CD4-positive, alpha-beta T cell treated with Interleukin-15 for 4 hours (primary cell): ENCODE data around the gene PAPPA2.
A peak's percentile ranks its signal among the peaks of the same experiment; 100 is the strongest.
"Not testable (repeated sequence)": the region's sequence is repeated elsewhere in the genome, so short reads cannot be mapped to it uniquely, and the experiment has no call there.

Source experiments
- DNase-seq: peaks from one replicate; pipeline ENCODE4 v3.0.0-alpha.2; 2020; ENCODE audit warnings: low spot score

Gene PAPPA2

GRCh38 chr1:176604461-176604860, 141.5 kb downstream of the PAPPA2 start:
- no peak for DNase-seq

- DNase-seq = no peak
Measured at GRCh38 chr1:176605176-176605575, 142.2 kb downstream of the PAPPA2 start.

- no peak for DNase-seq
Measured at GRCh38 chr1:176609556-176610408, 146.8 kb downstream of the PAPPA2 start.

GRCh38 chr1:176612791-176613190, 149.8 kb downstream of the PAPPA2 start:
- no peak for DNase-seq

- no peak for DNase-seq
Measured at GRCh38 chr1:176617881-176618280, 154.9 kb downstream of the PAPPA2 start.

GRCh38 chr1:176619261-176619660, 156.3 kb downstream of the PAPPA2 start:
- DNase-seq = no peak

- DNase-seq = no peak
Measured at GRCh38 chr1:176625365-176625764, 162.4 kb downstream of the PAPPA2 start.

- DNase-seq = no peak
Measured at GRCh38 chr1:176626572-176627061, 163.6 kb downstream of the PAPPA2 start.

GRCh38 chr1:176628775-176629174, 165.8 kb downstream of the PAPPA2 start:
- no peak for DNase-seq

GRCh38 chr1:176634733-176635132, 171.8 kb downstream of the PAPPA2 start:
- not testable (repeated sequence) for DNase-seq

- no peak for DNase-seq
Measured at GRCh38 chr1:176638713-176639526, 175.9 kb downstream of the PAPPA2 start.

- no peak for DNase-seq
Measured at GRCh38 chr1:176643536-176643935, 180.6 kb downstream of the PAPPA2 start.

GRCh38 chr1:176648556-176648955, 185.6 kb downstream of the PAPPA2 start:
- DNase-seq = no peak

- DNase-seq = no peak
Measured at GRCh38 chr1:176656257-176656995, 193.5 kb downstream of the PAPPA2 start.

GRCh38 chr1:176669782-176670181, 206.8 kb downstream of the PAPPA2 start:
- DNase-seq = no peak

- no peak for DNase-seq
Measured at GRCh38 chr1:176670853-176671252, 207.9 kb downstream of the PAPPA2 start.

GRCh38 chr1:176682830-176683535, 220.0 kb downstream of the PAPPA2 start:
- DNase-seq = no peak

- DNase-seq = peak; percentile 7
Measured at GRCh38 chr1:176691251-176692228, 228.6 kb downstream of the PAPPA2 start.

- DNase-seq = no peak
Measured at GRCh38 chr1:176692431-176692830, 229.5 kb downstream of the PAPPA2 start.

- no peak for DNase-seq
Measured at GRCh38 chr1:176692988-176693696, 230.2 kb downstream of the PAPPA2 start.
